Suprapubic skin (tissue), 4 donors: ENCODE results near the gene CKLF. TPM values are rescaled to one million over a fixed set of nuclear protein-coding genes. Genes with fewer than 3 reads are reported as not detected.
"Not testable (repeated sequence)": the region's sequence is repeated elsewhere in the genome, so short reads cannot be mapped to it uniquely, and the experiment has no call there.

Experiments used
- DNase-seq, 2 donors: peaks; one replicate each; pipeline ENCODE4 v3.0.0-alpha.2; 2019; ENCODE audit warnings: low spot score in 2 of 2
- H3K27ac ChIP-seq: fragments of 200-600 bp; sonication (generic); one replicate; pipeline ENCODE4 v1.5.1; 2019
- H3K27me3 ChIP-seq: fragments of 200-600 bp; sonication (generic); one replicate; pipeline ENCODE4 v1.5.1; 2019
- H3K36me3 ChIP-seq: fragments of 200-600 bp; sonication (generic); one replicate; pipeline ENCODE4 v1.5.1; 2019
- H3K4me1 ChIP-seq: fragments of 200-600 bp; sonication (generic); one replicate; pipeline ENCODE4 v1.5.1; 2019
- H3K4me3 ChIP-seq: fragments of 200-600 bp; sonication (generic); one replicate; pipeline ENCODE4 v1.5.1; 2019; ENCODE audit warnings: mild to moderate bottlenecking
- H3K9me3 ChIP-seq: fragments of 200-600 bp; sonication (generic); one replicate; pipeline ENCODE4 v1.5.1; 2019
- CTCF ChIP-seq, 2 donors: fragments of 200-600 bp in 1 of 2; fragments of 450-650 bp in 1 of 2; sonication (generic) in 1 of 2; IDR thresholded peaks; one replicate each; pipeline ENCODE4 v1.5.1; 2016 to 2019; ENCODE audit warnings: antibody characterized with exemption in 2 of 2, mild to moderate bottlenecking in 1 of 2, moderate library complexity in 1 of 2
- EP300 ChIP-seq: sonication (generic); formaldehyde crosslinking; IDR thresholded peaks from one replicate; pipeline ENCODE4 v1.6.1; 2017; ENCODE audit warnings: antibody characterized with exemption
- POLR2A ChIP-seq, 2 donors: fragments of 450-650 bp; IDR thresholded peaks; one replicate each; pipeline ENCODE4 v1.6.1; 2017; ENCODE audit warnings: antibody characterized with exemption in 2 of 2, mild to moderate bottlenecking in 2 of 2, moderate library complexity in 2 of 2
- POLR2AphosphoS5 ChIP-seq, 3 donors: sonication (generic); formaldehyde crosslinking; IDR thresholded peaks; one replicate each; pipeline ENCODE4 v1.6.1; 2017; ENCODE audit warnings: antibody characterized with exemption in 3 of 3
- WGBS: methylation state at CpG from one replicate; pipeline ENCODE4 v1.1.5; 2018; 5-methylcytosine and 5-hydroxymethylcytosine counted together
- total RNA-seq, 4 donors: library from RNA; depleted of rRNA; stranded (reverse); fragments of >200 nt; gene quantifications; one replicate each; pipeline ENCODE4 v1.1.0, GENCODE V29; 2016

The CKLF gene
- total RNA-seq, 4 donors from 2014 or later, result 15.4 to 33.7 (median 21.4) TPM

- H3K36me3 ChIP-seq, result peaks cover 25% of the 10 kb centered on the region
- 80% methylated on average over 2 of the region's 2 CpGs for WGBS
Observed at GRCh38 chr16:66563574-66564334, 11.4 kb downstream of the CKLF start.

GRCh38 chr16:66566051-66566901 is 13.9 kb downstream of the CKLF start, which contains the start of gene CMTM1:
CMTM1 (plus strand) TSS chr16:66566439; CDS start chr16:66566514, 75 bp downstream.
- WGBS, result 90% methylated on average over 30 of the region's 54 CpGs
- no peak within 1 kb of the TSS for H3K4me3 ChIP-seq
- H3K36me3 ChIP-seq, result peaks cover 25% of the 10 kb centered on the region
- TF ChIP-seq CTCF (IDR thresholded peaks at IDR 0.05) (no peak), EP300 (no peak), POLR2AphosphoS5 (IDR thresholded peaks at IDR 0.05) (no peak), POLR2A (IDR thresholded peaks at IDR 0.05) (no peak)
- no peak within 1 kb of the TSS for H3K27ac ChIP-seq
- DNase-seq, result no peak
- no peaks in the 10 kb centered on the region for H3K27me3 ChIP-seq
- H3K4me1 ChIP-seq, result peaks cover 11% of the 10 kb centered on the region
- H3K9me3 ChIP-seq, result no peaks in the 10 kb centered on the region

More at GRCh38 chr16:66563574-66564334, 11.4 kb downstream of the CKLF start:
- Histone ChIP-seq H3K27me3 (no peaks in the 10 kb centered on the region), H3K27ac (no peak overlapping the region), H3K9me3 (no peaks in the 10 kb centered on the region), H3K4me3 (no peak overlapping the region), H3K4me1 (no peaks in the 10 kb centered on the region)
- no peak for DNase-seq
- TF ChIP-seq POLR2AphosphoS5 (IDR thresholded peaks at IDR 0.05), result no peak
- no peak for TF ChIP-seq CTCF (IDR thresholded peaks at IDR 0.05)
- no peak for TF ChIP-seq EP300
- no peak for TF ChIP-seq POLR2A (IDR thresholded peaks at IDR 0.05)

GRCh38 chr16:66567270-66567669 is 14.9 kb downstream of the CKLF start:
- DNase-seq, H3K27me3 ChIP-seq, H3K9me3 ChIP-seq, H3K27ac ChIP-seq, H3K4me3 ChIP-seq: not testable (repeated sequence)
- Histone ChIP-seq H3K4me1 (peaks cover 11% of the 10 kb centered on the region), H3K36me3 (peaks cover 25% of the 10 kb centered on the region)
- WGBS, result 81% methylated on average over 3 of the region's 3 CpGs

GRCh38 chr16:66568355-66568754 is 16.0 kb downstream of the CKLF start:
- TF ChIP-seq EP300 (no peak), POLR2AphosphoS5 (IDR thresholded peaks at IDR 0.05) (no peak), CTCF (IDR thresholded peaks at IDR 0.05) (no peak), POLR2A (IDR thresholded peaks at IDR 0.05) (no peak)
- Histone ChIP-seq H3K4me3 (no peak overlapping the region), H3K4me1 (peaks cover 11% of the 10 kb centered on the region), H3K9me3 (no peaks in the 10 kb centered on the region), H3K27ac (no peak overlapping the region), H3K36me3 (peaks cover 25% of the 10 kb centered on the region), H3K27me3 (no peaks in the 10 kb centered on the region)
- WGBS, result 98% methylated on average over 2 of the region's 2 CpGs
- no peak for DNase-seq

GRCh38 chr16:66569131-66569530 is 16.8 kb downstream of the CKLF start:
- no peak for DNase-seq
- TF ChIP-seq POLR2A (IDR thresholded peaks at IDR 0.05) (no peak), EP300 (no peak), POLR2AphosphoS5 (IDR thresholded peaks at IDR 0.05) (no peak), CTCF (IDR thresholded peaks at IDR 0.05) (no peak)
- Histone ChIP-seq H3K27ac (no peak overlapping the region), H3K36me3 (peaks cover 25% of the 10 kb centered on the region), H3K9me3 (no peaks in the 10 kb centered on the region), H3K27me3 (no peaks in the 10 kb centered on the region), H3K4me3 (no peak overlapping the region), H3K4me1 (peaks cover 11% of the 10 kb centered on the region)
- WGBS, result 96% methylated on average over 1 of the region's 1 CpG
